Effector memory CD8-positive, alpha-beta T cell (primary cell): Measurements from ENCODE around the gene RAB6B.

Source experiments
- ATAC-seq: fragments of 150-1000 bp; cut with Tn5 transposase; replicated peaks from 2 replicates; pipeline ENCODE4 v1.10.0; 2021; ENCODE audit warnings: mild to moderate bottlenecking, moderate library complexity
- DNase-seq, 3 experiments: peaks; one replicate each; pipeline ENCODE4 v3.0.0; 2021
- H3K27ac Mint-ChIP-seq, 2 donors: one replicate each; pipeline ENCODE4 v1.8.0; 2022; ENCODE audit warnings: mild to moderate bottlenecking in 2 of 2, mixed read lengths in 2 of 2, moderate library complexity in 2 of 2
- H3K27me3 Mint-ChIP-seq, 2 donors: one replicate each; pipeline ENCODE4 v1.8.0; 2022; ENCODE audit warnings: mixed read lengths in 2 of 2
- H3K36me3 Mint-ChIP-seq: one replicate; pipeline ENCODE4 v1.8.0; 2022; ENCODE audit warnings: mild to moderate bottlenecking, moderate library complexity, mixed read lengths; ENCODE audit not compliant: insufficient read depth
- H3K4me1 Mint-ChIP-seq, 2 donors: one replicate each; pipeline ENCODE4 v1.8.0; 2022; ENCODE audit warnings: low read depth in 2 of 2, mixed read lengths in 2 of 2
- H3K4me3 Mint-ChIP-seq, 2 donors: one replicate each; pipeline ENCODE4 v1.8.0; 2022; ENCODE audit warnings: mild to moderate bottlenecking in 2 of 2, mixed read lengths in 2 of 2, moderate library complexity in 2 of 2
- H3K9me3 Mint-ChIP-seq, 2 donors: one replicate each; pipeline ENCODE4 v1.8.0; 2022; ENCODE audit warnings: mixed read lengths in 2 of 2

The RAB6B gene

GRCh38 chr3:133863911-133864310, 31.8 kb downstream of the RAB6B start:
- Mint-ChIP-seq H3K4me3 (no peak overlapping the region), H3K36me3 (no peaks in the 10 kb centered on the region), H3K9me3 (no peaks in the 10 kb centered on the region), H3K27me3 (peaks cover 12 to 17% of the 10 kb centered on the region in 2 donors), H3K4me1 (peaks cover 0 to 3% of the 10 kb centered on the region in 2 donors), H3K27ac (no peak overlapping the region)
- DNase-seq (no peak), ATAC-seq (no peak)

GRCh38 chr3:133862161-133862560, 33.5 kb downstream of the RAB6B start:
- Mint-ChIP-seq H3K27ac (no peak overlapping the region), H3K4me1 (peaks cover 0 to 8% of the 10 kb centered on the region in 2 donors), H3K9me3 (no peaks in the 10 kb centered on the region), H3K27me3 (peaks cover under 1 to 11% of the 10 kb centered on the region in 2 donors), H3K36me3 (no peaks in the 10 kb centered on the region), H3K4me3 (no peak overlapping the region)
- ATAC-seq (no peak), DNase-seq (no peak)

DNA sequence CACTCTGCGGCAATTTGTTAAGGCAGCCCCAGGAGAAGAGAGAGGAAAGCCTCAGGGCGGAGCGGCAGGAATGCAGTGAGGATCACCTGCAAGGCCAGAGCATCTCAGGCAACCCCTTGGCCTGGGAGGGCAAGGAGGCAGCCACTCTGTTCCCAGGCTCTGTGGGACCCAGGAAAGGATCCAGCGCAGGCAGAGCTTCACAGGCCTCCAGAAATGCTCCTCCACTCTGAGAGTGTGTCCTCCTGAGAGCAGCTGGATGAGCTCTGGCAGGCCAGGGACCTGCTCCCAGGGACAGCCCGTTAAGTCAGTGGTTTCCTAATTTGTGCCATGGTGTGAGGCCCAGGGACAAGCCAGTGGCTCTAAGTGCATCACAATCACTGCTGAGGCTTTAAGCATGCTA, 35.2 kb downstream of the RAB6B start:
- H3K4me3 Mint-ChIP-seq = no peak overlapping the region
- H3K9me3 Mint-ChIP-seq = no peaks in the 10 kb centered on the region
- no peak for DNase-seq
- peaks cover 0 to 11% of the 10 kb centered on the region in 2 donors for H3K27me3 Mint-ChIP-seq
- no peaks in the 10 kb centered on the region for H3K36me3 Mint-ChIP-seq
- H3K27ac Mint-ChIP-seq = no peak overlapping the region
- ATAC-seq = no peak
- H3K4me1 Mint-ChIP-seq = peaks cover 0 to 8% of the 10 kb centered on the region in 2 donors

DNA sequence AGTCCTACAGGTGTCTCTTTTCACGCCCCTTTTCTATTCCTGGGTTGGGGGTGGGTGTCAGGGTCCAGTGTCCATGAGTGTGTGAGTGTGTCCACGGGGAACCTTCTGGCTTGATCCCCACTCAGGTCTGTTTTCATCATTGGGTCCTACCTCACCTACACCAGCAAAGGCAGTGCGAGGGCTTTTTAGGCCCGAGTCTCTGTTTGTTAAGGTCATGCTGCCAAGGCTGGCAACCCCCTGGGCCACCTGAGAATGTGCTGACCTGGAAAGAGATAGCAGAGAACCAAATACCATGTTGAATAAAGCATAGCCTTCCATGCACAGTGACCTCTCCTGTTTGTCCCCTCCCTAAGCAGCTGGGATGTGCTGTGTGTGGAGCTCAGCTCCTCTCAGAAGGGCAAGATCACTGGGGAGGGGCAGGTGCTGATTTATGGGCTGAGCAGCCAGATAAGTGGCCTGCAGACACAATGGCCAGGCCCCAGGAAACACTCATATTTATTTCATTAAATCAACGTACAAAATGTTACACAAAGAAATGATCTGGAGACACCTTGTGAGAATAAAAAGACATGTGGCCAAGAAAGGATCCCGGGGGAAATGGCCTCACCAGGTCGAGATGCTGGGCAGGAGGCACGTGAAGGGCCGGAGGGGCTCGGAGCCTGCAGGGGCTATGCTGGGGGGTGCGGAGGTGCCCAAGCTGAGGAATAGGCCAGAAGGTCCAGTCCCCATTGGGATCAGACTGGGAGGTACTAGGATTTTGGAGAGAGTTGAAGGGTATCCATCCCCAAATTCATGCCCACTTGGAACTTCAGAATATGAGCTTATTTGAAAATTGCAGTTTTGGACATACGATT, 36.1 kb downstream of the RAB6B start:
- H3K4me3 Mint-ChIP-seq = no peak overlapping the region
- peaks cover 0 to 5% of the 10 kb centered on the region in 2 donors for H3K27me3 Mint-ChIP-seq
- H3K36me3 Mint-ChIP-seq = no peaks in the 10 kb centered on the region
- peak overlapping the region in 1 of 2 donors; percentile 22 for H3K27ac Mint-ChIP-seq
- no peak for ATAC-seq
- H3K9me3 Mint-ChIP-seq = no peaks in the 10 kb centered on the region
- DNase-seq = no peak
- peaks cover 0 to 8% of the 10 kb centered on the region in 2 donors for H3K4me1 Mint-ChIP-seq

DNA sequence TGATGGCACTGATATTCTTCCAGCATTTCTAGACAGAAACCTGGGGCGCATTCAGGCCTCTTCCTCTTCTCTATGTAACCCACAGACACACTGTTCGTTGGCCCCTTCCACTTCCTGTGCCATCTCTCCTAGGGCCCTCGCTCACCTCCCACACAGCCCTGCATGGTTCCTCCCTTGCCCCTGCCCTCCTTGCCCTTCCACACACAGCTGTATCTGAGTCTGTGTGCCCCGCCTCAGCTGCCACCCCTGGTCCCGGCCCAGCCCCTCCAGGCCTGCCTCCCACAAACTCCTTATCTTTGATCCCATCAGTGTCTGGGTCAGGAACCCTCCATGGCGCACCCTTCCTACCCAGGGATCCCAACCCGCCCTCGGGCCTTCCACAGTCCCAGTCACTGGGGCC, 37.9 kb downstream of the RAB6B start:
- no peak for DNase-seq
- peak overlapping the region; percentile 5 to 33 for H3K27ac Mint-ChIP-seq
- peaks cover 0 to 8% of the 10 kb centered on the region in 2 donors for H3K4me1 Mint-ChIP-seq
- H3K9me3 Mint-ChIP-seq = no peaks in the 10 kb centered on the region
- H3K27me3 Mint-ChIP-seq = no peaks in the 10 kb centered on the region
- no peak overlapping the region for H3K4me3 Mint-ChIP-seq
- no peaks in the 10 kb centered on the region for H3K36me3 Mint-ChIP-seq
- ATAC-seq = no peak

DNA sequence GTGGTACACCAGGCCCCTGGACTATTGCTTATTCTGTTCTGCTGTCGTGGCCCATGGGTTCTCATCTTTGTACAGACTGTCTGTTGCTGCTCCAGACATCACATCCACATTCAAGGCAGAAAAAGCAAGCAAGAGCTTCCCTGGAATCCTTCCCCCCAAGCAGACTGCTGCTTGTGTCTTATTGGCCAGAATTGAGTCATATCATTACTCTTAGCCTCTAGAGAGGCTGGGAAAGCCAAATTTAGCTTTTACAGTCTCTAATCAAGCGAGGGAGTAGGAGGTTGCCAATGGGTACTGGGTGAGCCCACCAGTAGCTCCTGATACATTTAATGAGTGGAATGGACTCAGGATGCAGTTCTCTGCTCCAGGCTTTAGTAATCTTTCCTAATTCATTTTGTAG, 39.4 kb downstream of the RAB6B start:
- DNase-seq (no peak), ATAC-seq (no peak)
- Mint-ChIP-seq H3K9me3 (no peaks in the 10 kb centered on the region), H3K27ac (no peak overlapping the region), H3K36me3 (no peaks in the 10 kb centered on the region), H3K4me3 (no peak overlapping the region), H3K27me3 (no peaks in the 10 kb centered on the region), H3K4me1 (peaks cover 0 to 8% of the 10 kb centered on the region in 2 donors)

GRCh38 chr3:133855772-133856171, 39.9 kb downstream of the RAB6B start:
- Mint-ChIP-seq H3K4me1 (peaks cover 0 to 8% of the 10 kb centered on the region in 2 donors), H3K36me3 (no peaks in the 10 kb centered on the region), H3K27ac (no peak overlapping the region), H3K4me3 (no peak overlapping the region), H3K9me3 (no peaks in the 10 kb centered on the region), H3K27me3 (no peaks in the 10 kb centered on the region)
- DNase-seq (no peak), ATAC-seq (no peak)

GRCh38 chr3:133855002-133855370, 40.7 kb downstream of the RAB6B start:
- H3K27ac Mint-ChIP-seq = no peak overlapping the region
- DNase-seq (no peak), ATAC-seq (no peak)
- no peak overlapping the region for H3K4me3 Mint-ChIP-seq
- H3K4me1 Mint-ChIP-seq = peaks cover 0 to 8% of the 10 kb centered on the region in 2 donors
- no peaks in the 10 kb centered on the region for H3K36me3 Mint-ChIP-seq
- H3K9me3 Mint-ChIP-seq = no peaks in the 10 kb centered on the region
- H3K27me3 Mint-ChIP-seq = no peaks in the 10 kb centered on the region

DNA sequence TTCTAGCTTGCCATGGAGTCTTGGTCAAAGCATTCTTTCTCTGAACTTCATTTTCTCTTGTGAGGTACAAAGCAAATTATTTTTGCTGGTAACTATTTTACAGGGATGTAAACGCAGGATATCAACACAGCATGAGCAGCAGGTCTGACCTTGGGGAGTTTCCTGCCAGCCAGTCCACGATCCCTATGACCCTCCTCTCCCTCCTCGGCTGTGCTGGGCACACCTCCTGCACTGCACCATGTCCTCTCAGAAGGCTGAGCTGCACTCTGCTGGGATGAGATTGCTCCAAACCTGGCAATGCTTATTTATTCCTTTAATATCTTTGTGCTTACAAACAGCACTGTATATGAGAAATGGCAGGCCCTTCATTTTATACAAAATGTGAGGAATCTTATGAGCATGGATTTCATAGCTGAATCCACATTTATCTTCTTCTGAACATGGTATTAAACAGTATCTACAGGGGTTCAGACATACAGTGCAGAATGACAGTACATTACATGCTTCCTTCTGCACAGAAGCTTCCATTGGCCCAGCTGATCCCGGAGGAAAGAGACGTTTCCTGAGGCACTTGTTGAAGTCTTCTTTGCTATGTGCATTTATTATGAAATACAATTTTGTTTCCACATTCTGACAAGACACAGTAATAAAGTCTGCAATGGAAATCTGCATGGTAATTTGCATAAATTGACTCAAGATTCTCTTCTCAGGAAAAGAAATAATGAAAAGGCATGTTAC, 41.2 kb downstream of the RAB6B start:
- ATAC-seq = no peak
- H3K27ac Mint-ChIP-seq = no peak overlapping the region
- no peak overlapping the region for H3K4me3 Mint-ChIP-seq
- no peak for DNase-seq
- H3K36me3 Mint-ChIP-seq = no peaks in the 10 kb centered on the region
- peaks cover 0 to 8% of the 10 kb centered on the region in 2 donors for H3K4me1 Mint-ChIP-seq
- no peaks in the 10 kb centered on the region for H3K27me3 Mint-ChIP-seq
- H3K9me3 Mint-ChIP-seq = no peaks in the 10 kb centered on the region

DNA sequence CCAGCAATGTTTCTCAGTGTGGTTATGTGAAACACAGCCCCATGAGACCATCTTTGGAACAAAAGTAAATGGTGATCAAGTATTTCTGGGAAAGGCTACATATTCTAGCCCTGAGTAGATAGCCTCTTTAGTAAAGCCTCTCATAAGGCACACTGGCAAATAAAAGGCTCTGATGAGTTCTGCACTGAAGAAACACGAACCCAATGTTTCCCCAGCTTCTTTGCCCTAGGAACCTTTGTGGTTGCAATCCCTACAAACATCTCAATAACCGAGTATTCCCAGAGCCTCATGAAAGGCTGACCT, 41.8 kb downstream of the RAB6B start:
- no peaks in the 10 kb centered on the region for H3K9me3 Mint-ChIP-seq
- no peaks in the 10 kb centered on the region for H3K36me3 Mint-ChIP-seq
- no peak overlapping the region for H3K27ac Mint-ChIP-seq
- H3K4me3 Mint-ChIP-seq = no peak overlapping the region
- DNase-seq (no peak), ATAC-seq (no peak)
- peaks cover 0 to 8% of the 10 kb centered on the region in 2 donors for H3K4me1 Mint-ChIP-seq
- H3K27me3 Mint-ChIP-seq = peaks cover 0 to 4% of the 10 kb centered on the region in 2 donors

- no peak for ATAC-seq
- no peaks in the 10 kb centered on the region for H3K36me3 Mint-ChIP-seq
- no peak overlapping the region for H3K4me3 Mint-ChIP-seq
- H3K9me3 Mint-ChIP-seq = no peaks in the 10 kb centered on the region
- no peak overlapping the region for H3K27ac Mint-ChIP-seq
- peaks cover 0 to 8% of the 10 kb centered on the region in 2 donors for H3K4me1 Mint-ChIP-seq
- H3K27me3 Mint-ChIP-seq = peaks cover 0 to 4% of the 10 kb centered on the region in 2 donors
- no peak for DNase-seq
Measured at GRCh38 chr3:133853063-133853924, 42.4 kb downstream of the RAB6B start.

DNA sequence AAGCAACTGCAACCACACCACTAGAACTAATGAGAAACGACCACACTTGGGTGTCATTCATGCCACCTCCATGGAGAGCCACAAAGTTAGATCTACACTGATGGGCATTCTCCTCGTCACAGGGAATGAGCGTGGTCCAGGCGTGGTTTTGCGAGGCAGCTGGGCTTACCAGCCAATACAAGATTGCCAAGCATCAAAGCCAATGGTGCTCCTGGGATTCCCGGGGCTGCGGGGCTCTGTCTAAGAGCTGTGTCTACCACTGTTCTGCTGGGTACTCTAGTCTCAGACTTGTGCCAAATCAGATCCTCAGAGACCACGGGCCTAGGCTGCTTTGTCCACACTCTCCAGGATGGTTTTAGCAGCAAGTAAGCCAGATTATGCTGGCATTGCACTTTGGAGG, 43.8 kb downstream of the RAB6B start:
- ATAC-seq (no peak), DNase-seq (no peak)
- no peaks in the 10 kb centered on the region for H3K4me1 Mint-ChIP-seq
- no peaks in the 10 kb centered on the region for H3K9me3 Mint-ChIP-seq
- H3K27ac Mint-ChIP-seq = no peak overlapping the region
- H3K27me3 Mint-ChIP-seq = peaks cover 0 to 12% of the 10 kb centered on the region in 2 donors
- H3K36me3 Mint-ChIP-seq = no peaks in the 10 kb centered on the region
- H3K4me3 Mint-ChIP-seq = no peak overlapping the region

DNA sequence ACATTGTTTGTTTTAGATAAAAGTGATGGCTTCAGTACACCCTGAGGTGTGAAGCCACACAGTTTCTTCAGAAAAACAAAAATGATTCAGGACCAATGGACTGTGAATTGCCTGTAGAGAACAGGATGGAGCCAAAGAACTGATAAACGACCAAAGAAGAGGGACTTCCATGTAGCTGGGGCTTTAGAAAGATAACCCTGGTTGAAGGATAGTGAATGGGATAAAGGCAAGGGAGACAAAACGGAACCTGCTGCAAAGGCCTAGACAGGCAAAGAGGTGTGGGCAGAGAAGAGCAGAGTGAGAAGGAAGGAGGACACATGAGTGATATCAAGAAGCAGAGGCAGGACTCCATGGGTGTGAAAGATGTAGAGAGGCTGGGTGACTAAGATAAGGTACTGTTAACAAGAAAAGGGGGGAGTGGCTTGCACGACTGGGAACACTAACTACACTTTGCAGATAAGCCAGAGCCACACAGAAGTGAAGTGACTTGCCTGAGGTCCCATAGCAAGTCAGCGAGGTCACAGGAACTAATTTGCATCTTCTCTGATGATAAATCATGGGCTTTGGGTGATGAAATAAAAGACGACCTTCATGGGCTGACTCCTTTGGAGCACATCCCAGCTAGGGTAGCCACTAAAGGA, 44.3 kb downstream of the RAB6B start:
- no peaks in the 10 kb centered on the region for H3K9me3 Mint-ChIP-seq
- H3K27ac Mint-ChIP-seq = no peak overlapping the region
- H3K36me3 Mint-ChIP-seq = no peaks in the 10 kb centered on the region
- no peak overlapping the region for H3K4me3 Mint-ChIP-seq
- peaks cover 0 to 12% of the 10 kb centered on the region in 2 donors for H3K27me3 Mint-ChIP-seq
- no peak for DNase-seq
- no peak for ATAC-seq
- no peaks in the 10 kb centered on the region for H3K4me1 Mint-ChIP-seq
